Choroid plexus epithelial cell (primary cell): ENCODE measurements around the gene OR10H4.
"Not testable (repeated sequence)": the region's sequence is repeated elsewhere in the genome, so short reads cannot be mapped to it uniquely, and the experiment has no call there.

Source experiments
- DNase-seq: peaks from one replicate; pipeline ENCODE4 v3.0.0-alpha.2; 2010; ENCODE audit warnings: low read depth
- H3K4me3 ChIP-seq: 2 replicates; pipeline ENCODE4 v1.5.1; 2011; ENCODE audit warnings: low read depth, mild to moderate bottlenecking, control low read depth, low read length, moderate library complexity
- TF ChIP-seq, protein P1 (sequence below): conservative IDR thresholded peaks from 2 replicates; pipeline ENCODE4 v1.5.1; 2011; ENCODE audit warnings: low read depth, mild to moderate bottlenecking, control low read depth, inconsistent platforms, low read length, moderate library complexity

Gene OR10H4

DNA sequence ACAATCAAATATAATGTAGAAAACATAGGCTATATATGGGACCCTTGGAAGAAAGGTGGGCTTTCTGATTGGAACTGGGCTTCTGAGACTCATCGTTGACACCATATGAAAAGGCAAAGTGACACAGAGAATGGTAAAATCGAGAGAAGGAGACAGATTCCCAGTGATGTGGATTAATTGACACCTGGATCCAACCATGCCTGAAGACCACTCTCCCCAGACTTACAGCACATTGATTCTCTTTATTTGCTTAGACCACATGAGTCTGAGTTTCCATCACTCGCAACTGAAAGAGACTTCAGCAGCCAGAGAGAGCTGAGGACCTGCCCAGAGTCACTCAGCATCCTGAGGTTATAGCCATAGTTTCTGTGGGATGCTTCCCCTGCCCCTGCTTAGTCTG is 20.5 kb upstream of the OR10H4 start:
- no peak overlapping the region for H3K4me3 ChIP-seq
- TF ChIP-seq, protein P1, sequence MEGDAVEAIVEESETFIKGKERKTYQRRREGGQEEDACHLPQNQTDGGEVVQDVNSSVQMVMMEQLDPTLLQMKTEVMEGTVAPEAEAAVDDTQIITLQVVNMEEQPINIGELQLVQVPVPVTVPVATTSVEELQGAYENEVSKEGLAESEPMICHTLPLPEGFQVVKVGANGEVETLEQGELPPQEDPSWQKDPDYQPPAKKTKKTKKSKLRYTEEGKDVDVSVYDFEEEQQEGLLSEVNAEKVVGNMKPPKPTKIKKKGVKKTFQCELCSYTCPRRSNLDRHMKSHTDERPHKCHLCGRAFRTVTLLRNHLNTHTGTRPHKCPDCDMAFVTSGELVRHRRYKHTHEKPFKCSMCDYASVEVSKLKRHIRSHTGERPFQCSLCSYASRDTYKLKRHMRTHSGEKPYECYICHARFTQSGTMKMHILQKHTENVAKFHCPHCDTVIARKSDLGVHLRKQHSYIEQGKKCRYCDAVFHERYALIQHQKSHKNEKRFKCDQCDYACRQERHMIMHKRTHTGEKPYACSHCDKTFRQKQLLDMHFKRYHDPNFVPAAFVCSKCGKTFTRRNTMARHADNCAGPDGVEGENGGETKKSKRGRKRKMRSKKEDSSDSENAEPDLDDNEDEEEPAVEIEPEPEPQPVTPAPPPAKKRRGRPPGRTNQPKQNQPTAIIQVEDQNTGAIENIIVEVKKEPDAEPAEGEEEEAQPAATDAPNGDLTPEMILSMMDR: no peak

DNA sequence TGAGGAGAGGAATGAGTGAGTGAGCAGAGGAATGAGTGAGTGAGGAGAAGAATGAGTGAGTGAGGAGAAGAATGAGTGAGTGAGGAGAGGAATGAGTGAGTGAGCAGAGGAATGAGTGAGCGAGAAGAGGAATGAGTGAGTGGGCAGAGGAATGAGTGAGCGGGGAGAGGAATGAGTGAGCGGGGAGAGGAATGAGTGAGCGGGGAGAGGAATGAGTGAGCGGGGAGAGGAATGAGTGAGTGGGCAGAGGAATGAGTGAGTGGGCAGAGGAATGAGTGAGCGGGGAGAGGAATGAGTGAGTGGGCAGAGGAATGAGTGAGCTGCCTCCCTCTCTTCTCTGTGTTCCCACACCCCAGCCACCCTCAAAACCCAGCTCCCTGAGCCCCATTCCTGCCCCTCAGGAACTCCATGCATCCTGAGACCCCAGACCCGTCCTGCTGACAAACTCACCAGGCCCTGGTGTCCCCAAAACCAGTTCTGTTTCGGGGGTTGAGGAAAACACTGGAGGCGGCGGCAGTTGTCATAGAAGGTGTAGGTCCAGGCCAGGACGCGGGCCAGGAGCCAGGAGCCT is 15.0 kb upstream of the OR10H4 start:
- H3K4me3 ChIP-seq, DNase-seq: not testable (repeated sequence)

More for the DNA sequence above, 20.5 kb upstream of the OR10H4 start:
- no peak for DNase-seq

DNA sequence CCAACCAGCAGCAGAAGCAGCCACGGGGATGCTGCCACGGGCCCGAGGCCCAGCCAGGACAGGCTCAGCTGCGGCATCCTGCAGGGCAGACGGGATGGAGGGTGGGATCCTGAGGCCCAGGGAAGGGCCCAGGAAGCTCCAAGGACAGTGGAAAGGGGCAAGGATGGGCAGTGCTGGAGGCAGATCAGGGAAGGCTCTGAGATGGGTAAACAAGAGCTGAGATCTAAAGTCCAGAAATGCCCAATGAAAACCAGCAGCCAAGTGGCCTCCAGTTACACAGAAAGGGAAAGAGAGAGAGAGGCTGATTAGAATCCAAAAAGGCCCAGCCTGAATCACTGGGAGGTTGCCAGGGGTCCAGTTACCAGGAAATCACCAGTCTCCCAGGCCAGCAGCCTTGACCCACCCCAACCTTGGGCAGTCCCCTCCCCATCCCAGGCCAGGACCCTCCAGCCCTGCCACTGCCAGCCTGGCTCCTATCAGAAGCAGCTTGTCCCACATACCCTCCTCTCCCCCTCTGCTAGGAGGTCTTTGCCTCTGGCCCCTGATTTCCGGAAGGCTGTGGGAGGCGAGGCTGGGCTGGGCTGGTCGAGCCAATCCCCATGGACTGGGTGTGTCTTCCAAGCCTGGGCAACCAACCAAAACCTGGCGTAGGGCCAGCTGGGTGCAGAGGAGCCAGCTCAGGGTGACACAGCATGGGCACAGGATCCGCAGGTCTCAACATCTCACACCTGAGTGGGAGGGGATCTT is 14.3 kb upstream of the OR10H4 start, which contains the start of gene CYP4F11:
Gene CYP4F11 (minus strand): TSS at position 198 of the 747 bp plus-strand sequence. CDS start 121 bp downstream, at position 77.
- DNase-seq: no peak
- no peak within 1 kb of the TSS for H3K4me3 ChIP-seq
- TF ChIP-seq, protein P1: no peak

DNA sequence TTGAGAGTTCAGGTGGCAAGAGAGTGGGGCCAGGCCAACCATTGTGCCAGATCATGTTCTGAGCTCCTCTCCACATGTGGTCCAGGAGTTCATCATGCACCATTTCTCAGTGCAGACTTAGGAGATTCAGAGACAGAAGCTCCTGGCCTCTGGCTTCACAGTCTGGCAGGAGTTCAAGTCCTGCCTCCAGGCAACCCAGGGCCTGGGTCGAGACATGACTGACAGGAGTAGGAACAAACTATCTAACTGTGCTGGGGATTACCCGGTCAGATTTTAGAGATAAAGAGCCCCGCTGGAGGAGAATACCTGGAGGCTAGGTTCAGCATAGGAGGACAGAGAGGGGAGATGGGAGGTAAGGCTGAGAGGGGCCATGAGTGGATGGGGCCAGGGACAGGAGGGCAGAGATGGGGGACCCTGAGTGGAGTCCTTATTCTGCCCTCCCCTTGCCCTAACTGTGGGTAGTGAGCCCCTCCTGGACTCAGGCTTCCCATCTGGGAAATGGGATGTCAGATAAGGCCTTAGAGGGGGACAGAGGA is 13.6 kb upstream of the OR10H4 start:
- DNase-seq: no peak
- no peak overlapping the region for H3K4me3 ChIP-seq
- TF ChIP-seq, protein P1: no peak

DNA sequence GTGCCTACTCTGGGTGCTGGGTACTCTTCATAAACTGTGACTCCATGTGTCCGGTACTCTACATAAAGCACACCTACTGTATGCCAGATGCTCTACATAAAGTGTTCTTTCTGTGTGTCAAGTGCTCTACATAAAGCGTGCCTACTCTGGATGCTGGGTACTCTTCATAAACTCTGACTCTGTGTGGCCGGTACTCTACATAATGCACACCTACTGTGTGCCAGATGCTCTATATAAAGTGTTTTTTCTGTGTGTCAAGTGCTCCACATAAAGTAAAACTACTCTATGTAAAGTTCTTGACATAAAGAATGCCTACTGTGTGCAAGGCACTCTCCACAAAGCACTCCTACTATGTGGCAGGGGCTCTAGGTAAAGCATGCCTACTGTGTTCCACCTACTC is 12.6 kb upstream of the OR10H4 start:
- H3K4me3 ChIP-seq: no peak overlapping the region
- no peak for DNase-seq
- TF ChIP-seq, protein P1: no peak

DNA sequence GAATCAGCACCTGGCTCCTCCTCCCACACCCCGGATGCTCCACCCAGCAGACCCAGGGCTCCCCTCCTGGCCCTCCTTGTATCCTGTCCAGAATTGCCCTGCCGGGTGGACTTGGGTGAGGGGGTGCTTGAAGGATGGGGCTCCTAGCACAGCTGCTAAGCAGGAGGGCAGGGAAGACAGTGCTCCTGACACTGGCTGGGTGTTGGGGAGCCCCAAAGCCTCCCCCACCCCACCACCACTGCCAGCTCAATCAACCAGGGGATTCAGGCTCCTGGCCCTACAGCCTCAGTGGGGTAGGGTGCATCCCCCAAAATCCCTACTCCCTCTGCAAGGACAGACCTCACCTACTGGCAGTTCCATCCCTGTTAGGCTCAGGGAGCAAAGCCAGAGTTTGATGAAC is 11.9 kb upstream of the OR10H4 start:
- TF ChIP-seq, protein P1: no peak
- H3K4me3 ChIP-seq: no peak overlapping the region
- no peak for DNase-seq

DNA sequence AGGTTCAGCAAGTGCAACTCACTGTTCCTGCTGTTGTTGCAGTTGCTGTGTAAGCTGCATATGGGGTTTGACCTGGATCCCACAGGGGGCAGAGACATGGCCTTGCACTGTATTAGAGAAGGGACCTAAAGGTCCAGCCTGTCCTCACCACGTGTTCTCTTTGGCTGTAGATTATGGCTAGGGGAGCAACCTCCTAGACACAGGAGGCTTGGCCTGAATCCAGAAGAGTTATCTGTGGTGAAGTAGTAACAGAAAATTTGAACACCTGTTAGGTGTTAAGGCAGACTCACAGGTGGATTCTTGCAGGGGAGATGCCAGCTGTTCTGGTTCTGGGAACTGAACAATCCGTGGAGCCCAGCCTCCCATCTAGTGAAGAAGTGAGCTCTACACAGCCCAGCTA is 11.0 kb upstream of the OR10H4 start:
- TF ChIP-seq, protein P1: no peak
- no peak for DNase-seq
- H3K4me3 ChIP-seq: no peak overlapping the region
